Uterus (tissue), 2 donors: ENCODE data around the gene GRIK3.

Source experiments
- POLR2A ChIP-seq, 2 donors: fragments of 450-650 bp; IDR thresholded peaks; one replicate each; pipeline ENCODE4 v1.6.1; 2016; ENCODE audit warnings: antibody characterized with exemption in 2 of 2, mild to moderate bottlenecking in 1 of 2, moderate library complexity in 1 of 2
- TF ChIP-seq, protein P1 (sequence below), 4 experiments: fragments of 200-600 bp in 2 of 4; fragments of 450-650 bp in 2 of 4; sonication (generic) in 2 of 4; IDR thresholded peaks; one replicate each; pipeline ENCODE4 v1.5.1; 2016 to 2019; ENCODE audit warnings: antibody characterized with exemption in 4 of 4, mild to moderate bottlenecking in 2 of 4, moderate library complexity in 1 of 4

GRCh38 chr1:36981126-36981525 is 53.2 kb downstream of the GRIK3 start:
- TF ChIP-seq POLR2A (IDR thresholded peaks at IDR 0.05): no peak
- TF ChIP-seq, protein P1, sequence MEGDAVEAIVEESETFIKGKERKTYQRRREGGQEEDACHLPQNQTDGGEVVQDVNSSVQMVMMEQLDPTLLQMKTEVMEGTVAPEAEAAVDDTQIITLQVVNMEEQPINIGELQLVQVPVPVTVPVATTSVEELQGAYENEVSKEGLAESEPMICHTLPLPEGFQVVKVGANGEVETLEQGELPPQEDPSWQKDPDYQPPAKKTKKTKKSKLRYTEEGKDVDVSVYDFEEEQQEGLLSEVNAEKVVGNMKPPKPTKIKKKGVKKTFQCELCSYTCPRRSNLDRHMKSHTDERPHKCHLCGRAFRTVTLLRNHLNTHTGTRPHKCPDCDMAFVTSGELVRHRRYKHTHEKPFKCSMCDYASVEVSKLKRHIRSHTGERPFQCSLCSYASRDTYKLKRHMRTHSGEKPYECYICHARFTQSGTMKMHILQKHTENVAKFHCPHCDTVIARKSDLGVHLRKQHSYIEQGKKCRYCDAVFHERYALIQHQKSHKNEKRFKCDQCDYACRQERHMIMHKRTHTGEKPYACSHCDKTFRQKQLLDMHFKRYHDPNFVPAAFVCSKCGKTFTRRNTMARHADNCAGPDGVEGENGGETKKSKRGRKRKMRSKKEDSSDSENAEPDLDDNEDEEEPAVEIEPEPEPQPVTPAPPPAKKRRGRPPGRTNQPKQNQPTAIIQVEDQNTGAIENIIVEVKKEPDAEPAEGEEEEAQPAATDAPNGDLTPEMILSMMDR (IDR thresholded peaks at IDR 0.05): no peak
